DMS 273 (cell line): ENCODE data around the gene PITPNC1.
A peak's percentile ranks its signal among the peaks of the same experiment; 100 is the strongest.
"Not testable (repeated sequence)": the region's sequence is repeated elsewhere in the genome, so short reads cannot be mapped to it uniquely, and the experiment has no call there.

ENCODE experiments used
- DNase-seq: peaks from one replicate; lab custom pipeline; 2025; ENCODE audit not compliant: unreplicated experiment; lab: John Stamatoyannopoulos, UW

Gene PITPNC1

GRCh38 chr17:67666028-67666427 lies 288.9 kb downstream of the PITPNC1 start:
- no peak for DNase-seq

DNA sequence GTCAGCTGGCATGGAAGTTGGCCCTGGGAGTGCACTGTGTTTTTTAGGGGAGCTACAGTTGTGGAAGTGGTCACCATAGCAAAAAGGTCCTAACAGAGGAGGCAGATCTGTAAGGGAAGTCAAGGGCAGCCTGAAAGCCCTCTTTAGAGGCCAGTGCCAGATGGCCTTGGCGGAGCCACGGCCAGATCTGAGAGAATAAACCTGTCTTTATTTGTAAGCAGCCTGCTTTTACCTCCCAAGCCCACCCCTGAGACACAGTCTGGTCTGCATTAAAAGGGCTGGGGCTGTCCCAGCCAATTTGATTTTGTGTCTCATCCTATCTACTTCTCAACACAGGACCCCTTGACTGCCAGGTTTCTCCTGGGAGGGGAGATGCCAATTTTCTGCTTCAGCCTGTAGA lies 289.6 kb downstream of the PITPNC1 start:
- peak; percentile 76 for DNase-seq

- peak; percentile 76 for DNase-seq
Observed at GRCh38 chr17:67671493-67671892, 294.4 kb downstream of the PITPNC1 start.

- no peak for DNase-seq
Observed at GRCh38 chr17:67672592-67673335, 295.7 kb downstream of the PITPNC1 start.

DNA sequence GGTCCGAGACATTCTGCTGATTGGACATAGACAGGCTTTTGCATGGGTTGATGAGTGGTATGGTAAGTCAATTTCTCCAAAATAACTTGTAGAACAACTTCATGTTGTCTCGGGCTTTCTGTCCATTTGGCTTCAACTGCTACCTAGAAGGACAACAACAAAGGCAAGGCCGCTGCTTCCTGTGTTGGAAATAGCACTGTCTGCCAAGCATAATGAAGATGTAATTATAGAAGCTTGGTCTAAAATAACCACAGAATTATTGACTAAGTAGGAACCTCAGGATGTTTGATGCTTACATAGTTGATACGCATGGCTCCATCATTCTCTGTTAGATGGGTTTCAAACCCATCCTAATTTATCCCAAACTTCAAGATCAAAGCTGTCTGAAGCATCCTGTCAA lies 298.4 kb downstream of the PITPNC1 start:
- DNase-seq, result no peak

GRCh38 chr17:67676305-67676704 lies 299.2 kb downstream of the PITPNC1 start:
- DNase-seq, result no peak

- no peak for DNase-seq
Observed at GRCh38 chr17:67678414-67678813, 301.3 kb downstream of the PITPNC1 start.

GRCh38 chr17:67679225-67679624 lies 302.1 kb downstream of the PITPNC1 start:
- no peak for DNase-seq

DNA sequence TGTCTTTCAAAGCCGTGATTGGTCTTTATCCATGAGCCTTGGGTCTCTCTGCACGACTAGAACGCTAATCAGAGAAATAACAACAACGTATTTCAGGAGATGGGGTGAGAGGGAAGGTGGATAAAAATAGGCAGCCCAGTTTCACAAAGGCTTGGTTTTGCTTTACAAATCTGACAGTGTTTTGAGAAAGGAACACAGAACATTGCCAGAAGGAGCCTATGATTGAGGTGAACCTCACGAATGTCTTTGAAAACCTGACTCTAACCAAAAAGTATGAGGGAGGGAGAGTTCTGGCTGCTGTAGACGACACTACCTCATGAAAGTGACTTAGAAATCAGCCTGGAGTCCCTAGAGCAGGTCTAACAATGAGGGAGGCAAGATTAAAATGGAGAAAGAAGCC lies 302.6 kb downstream of the PITPNC1 start:
- no peak for DNase-seq

DNA sequence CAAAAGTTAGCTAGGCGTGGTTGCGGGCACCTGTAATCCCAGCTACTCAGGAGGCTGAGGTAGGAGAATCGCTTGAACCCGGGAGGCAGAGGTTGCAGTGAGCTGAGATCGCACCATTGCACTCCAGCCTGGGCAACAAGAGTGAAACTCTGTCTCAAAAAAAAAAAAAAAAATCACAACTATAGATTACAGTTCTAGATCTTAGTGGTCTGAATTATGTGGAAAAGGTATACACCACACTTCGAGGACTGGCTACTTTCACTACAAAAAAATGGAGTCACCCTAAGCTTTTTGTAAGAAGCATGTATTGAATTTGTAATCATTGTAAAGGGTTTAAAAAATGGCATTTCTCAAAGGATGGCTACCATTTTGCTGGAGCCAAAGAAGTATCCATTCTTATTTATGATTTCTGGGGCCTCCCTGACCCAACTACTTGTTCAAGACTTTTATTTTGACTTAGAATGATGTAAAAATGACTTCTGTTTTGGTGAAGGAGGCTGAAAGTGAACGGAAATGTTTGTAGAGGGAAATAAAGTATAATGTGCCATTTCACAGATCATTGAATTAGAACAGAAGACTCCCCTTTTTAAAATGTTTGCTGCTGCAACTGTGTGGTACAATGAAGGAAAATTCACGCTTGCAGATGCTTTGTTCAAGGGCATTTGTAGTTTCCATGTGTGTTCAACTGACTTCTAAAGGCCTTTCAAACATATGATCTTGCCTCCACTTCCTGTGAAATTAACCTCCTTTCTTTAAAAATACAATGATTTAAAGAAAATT lies 303.6 kb downstream of the PITPNC1 start:
- DNase-seq, result no peak

GRCh38 chr17:67682196-67682595 lies 305.1 kb downstream of the PITPNC1 start:
- DNase-seq, result peak; percentile 15

GRCh38 chr17:67685351-67685750 lies 308.3 kb downstream of the PITPNC1 start:
- DNase-seq, result no peak

DNA sequence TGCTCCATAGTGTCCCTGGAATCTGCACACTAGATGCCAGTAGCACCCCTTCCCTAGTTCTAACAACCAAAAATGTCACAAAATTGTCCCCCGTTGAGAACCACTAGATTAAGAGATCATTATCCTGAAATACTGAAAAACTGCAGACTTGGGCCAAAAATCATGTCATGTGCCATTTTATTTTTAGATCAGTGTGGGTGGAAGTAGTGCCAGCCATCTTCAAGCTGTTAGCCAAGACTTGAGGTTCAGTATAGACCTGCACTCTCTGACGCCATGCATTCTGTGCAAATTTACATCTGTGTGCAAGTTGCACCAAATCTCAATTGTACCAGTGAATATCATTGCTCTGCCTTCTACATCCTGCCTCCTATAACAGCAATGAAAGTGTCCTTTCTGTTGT lies 309.2 kb downstream of the PITPNC1 start:
- DNase-seq, result no peak

DNA sequence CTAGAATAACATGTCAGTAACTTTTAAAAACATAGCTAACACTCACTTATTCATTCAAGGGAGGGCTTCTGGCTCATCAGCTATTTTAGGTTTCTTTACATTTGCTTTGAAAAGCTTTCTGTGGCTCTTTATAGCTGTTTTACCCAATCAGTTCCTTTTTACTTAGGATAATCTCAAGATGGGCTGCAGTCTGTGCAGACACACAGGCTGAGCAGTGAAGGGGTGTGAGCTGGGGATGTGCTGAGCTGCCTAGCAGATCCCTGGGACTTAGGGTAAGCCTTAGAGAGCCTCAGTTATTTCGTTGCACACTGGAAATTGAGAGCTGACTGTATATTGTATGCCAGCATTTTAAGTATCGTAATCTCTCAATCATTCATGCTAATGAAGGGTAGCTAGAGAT lies 310.4 kb downstream of the PITPNC1 start:
- DNase-seq, result no peak

GRCh38 chr17:67689534-67690177 lies 312.6 kb downstream of the PITPNC1 start:
- DNase-seq, result peak; percentile 85

- DNase-seq, result no peak
Observed at GRCh38 chr17:67693811-67694210, 316.7 kb downstream of the PITPNC1 start.

DNA sequence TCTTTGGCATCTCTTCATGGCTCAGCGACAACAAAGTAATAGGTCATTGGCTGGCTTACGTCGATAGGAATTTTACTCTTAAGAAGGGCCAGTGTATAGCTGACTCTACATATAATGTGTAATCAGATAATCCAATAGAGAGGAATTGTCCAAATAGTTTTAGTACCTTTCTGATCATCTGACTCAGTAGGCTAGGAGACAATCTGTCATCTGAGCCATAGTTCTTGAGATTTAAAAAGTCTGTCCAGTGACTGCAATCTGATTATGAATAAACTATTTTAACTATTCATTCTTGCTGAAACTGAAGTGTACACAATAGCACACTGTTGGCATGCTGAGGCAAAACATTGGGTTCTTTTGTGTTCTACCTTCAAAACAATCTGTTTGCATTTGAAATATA lies 319.3 kb downstream of the PITPNC1 start:
- no peak for DNase-seq

DNA sequence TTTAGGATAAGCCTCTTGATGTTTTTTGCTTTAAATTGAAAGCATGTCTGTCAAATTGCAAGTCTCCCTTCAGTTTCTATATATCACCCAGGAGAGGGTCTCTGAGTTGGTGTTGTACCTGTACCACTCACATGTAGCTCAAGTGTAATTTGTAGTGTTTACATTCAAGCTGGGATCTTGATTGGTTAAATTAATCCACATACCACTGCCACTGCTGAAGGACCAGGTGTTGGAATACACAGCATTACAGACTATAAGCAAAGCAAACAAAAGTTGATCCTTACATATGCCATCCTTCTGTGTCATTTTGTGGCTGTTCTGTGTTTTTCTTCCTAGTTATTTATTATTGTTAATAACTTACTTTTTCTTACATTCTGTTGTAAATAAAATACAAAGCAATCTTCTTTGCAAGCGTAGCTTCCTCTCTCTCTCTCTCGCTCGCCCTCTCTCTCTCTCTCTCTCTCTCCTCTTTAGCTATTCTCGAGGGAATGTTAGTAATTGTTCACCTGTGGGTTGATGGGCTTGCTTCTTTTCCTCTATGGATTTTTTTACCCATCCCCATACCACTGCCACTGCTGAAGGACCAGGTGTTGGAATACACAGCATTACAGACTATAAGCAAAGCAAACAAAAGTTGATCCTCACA lies 319.9 kb downstream of the PITPNC1 start:
- DNase-seq, result peak; percentile 21

GRCh38 chr17:67700037-67700724 lies 323.1 kb downstream of the PITPNC1 start:
- no peak for DNase-seq

- DNase-seq, result no peak
Observed at GRCh38 chr17:67700725-67701119, 323.6 kb downstream of the PITPNC1 start.

DNA sequence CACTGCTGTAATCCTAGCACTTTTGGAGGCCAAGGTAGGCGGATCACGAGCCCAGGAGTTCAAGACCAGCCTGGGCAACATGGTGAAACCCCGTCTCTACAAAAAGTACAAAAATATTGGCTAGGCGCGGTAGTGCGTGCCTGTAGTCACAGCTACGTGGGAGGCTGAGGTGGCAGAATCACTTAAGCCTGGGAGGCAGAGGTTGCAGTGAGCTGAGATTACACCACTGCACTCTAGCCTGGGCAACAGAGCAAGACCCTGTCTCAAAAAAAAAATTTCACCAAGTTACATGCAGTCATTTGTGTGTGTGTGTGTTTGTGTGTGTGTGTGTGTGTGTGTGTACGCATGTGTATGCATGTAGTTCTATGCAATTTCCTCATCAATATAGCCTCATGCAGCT lies 325.8 kb downstream of the PITPNC1 start:
- DNase-seq, result not testable (repeated sequence)
